ENCODE measurements around the gene NIT1. TPM values are rescaled to one million over a fixed set of nuclear protein-coding genes. Genes with fewer than 3 reads are reported as not detected.

NIT1 gene
- total and polyA plus RNA-seq, 9 of the 15 experiments (the other 6 are each of a cell fraction or from before 2014, with no cell fraction given), result 18.4 to 76.0 (median 33.7) TPM

- TF ChIP-seq, protein P1, sequence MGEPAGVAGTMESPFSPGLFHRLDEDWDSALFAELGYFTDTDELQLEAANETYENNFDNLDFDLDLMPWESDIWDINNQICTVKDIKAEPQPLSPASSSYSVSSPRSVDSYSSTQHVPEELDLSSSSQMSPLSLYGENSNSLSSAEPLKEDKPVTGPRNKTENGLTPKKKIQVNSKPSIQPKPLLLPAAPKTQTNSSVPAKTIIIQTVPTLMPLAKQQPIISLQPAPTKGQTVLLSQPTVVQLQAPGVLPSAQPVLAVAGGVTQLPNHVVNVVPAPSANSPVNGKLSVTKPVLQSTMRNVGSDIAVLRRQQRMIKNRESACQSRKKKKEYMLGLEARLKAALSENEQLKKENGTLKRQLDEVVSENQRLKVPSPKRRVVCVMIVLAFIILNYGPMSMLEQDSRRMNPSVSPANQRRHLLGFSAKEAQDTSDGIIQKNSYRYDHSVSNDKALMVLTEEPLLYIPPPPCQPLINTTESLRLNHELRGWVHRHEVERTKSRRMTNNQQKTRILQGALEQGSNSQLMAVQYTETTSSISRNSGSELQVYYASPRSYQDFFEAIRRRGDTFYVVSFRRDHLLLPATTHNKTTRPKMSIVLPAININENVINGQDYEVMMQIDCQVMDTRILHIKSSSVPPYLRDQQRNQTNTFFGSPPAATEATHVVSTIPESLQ (CRISPR knock-in tag; IDR thresholded peaks at IDR 0.05), result no peak
- no peak for TF ChIP-seq ADNP (tag; IDR thresholded peaks at IDR 0.05)
Measured at GRCh38 chr1:161088587-161089110, 29.3 kb upstream of the NIT1 start (continued).

- DNase-seq (ENCODE audit: extremely low read depth in 1 of 4, low spot score in 3 of 4), result no peak
- in situ Hi-C loops (cut with MboI), result loop anchor here (25.0 kb wide), 1 partner anchor 252 kb away; no protein-coding TSS in a partner anchor
- POLR2A ChIA-PET, result interaction anchor here (0.9 kb wide), 1 partner anchor 8 kb away, joined by 3 read pairs; the partner anchor contains the start of gene KLHDC9
- TF ChIP-seq TOE1 (IDR thresholded peaks at IDR 0.05; ENCODE audit: borderline replicate concordance) (no peak), TOE1 (CRISPR knock-in tag; IDR thresholded peaks at IDR 0.05; ENCODE audit: borderline replicate concordance, low read depth) (no peak), CBX1 (IDR thresholded peaks at IDR 0.05; ENCODE audit: low read depth) (no peak), ZNF655 (CRISPR knock-in tag; IDR thresholded peaks at IDR 0.05) (no peak), PHB (CRISPR knock-in tag; IDR thresholded peaks at IDR 0.05) (no peak), GABPA (tag; conservative IDR thresholded peaks at IDR 0.05; ENCODE audit: low read depth) (no peak), PML (IDR thresholded peaks at IDR 0.05; ENCODE audit: low read length) (no peak)
- TF ChIP-seq, protein P2, sequence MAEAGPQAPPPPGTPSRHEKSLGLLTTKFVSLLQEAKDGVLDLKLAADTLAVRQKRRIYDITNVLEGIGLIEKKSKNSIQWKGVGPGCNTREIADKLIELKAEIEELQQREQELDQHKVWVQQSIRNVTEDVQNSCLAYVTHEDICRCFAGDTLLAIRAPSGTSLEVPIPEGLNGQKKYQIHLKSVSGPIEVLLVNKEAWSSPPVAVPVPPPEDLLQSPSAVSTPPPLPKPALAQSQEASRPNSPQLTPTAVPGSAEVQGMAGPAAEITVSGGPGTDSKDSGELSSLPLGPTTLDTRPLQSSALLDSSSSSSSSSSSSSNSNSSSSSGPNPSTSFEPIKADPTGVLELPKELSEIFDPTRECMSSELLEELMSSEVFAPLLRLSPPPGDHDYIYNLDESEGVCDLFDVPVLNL (CRISPR knock-in tag; IDR thresholded peaks at IDR 0.05; ENCODE audit: low read depth), result no peak
- TF ChIP-seq, protein P3, sequence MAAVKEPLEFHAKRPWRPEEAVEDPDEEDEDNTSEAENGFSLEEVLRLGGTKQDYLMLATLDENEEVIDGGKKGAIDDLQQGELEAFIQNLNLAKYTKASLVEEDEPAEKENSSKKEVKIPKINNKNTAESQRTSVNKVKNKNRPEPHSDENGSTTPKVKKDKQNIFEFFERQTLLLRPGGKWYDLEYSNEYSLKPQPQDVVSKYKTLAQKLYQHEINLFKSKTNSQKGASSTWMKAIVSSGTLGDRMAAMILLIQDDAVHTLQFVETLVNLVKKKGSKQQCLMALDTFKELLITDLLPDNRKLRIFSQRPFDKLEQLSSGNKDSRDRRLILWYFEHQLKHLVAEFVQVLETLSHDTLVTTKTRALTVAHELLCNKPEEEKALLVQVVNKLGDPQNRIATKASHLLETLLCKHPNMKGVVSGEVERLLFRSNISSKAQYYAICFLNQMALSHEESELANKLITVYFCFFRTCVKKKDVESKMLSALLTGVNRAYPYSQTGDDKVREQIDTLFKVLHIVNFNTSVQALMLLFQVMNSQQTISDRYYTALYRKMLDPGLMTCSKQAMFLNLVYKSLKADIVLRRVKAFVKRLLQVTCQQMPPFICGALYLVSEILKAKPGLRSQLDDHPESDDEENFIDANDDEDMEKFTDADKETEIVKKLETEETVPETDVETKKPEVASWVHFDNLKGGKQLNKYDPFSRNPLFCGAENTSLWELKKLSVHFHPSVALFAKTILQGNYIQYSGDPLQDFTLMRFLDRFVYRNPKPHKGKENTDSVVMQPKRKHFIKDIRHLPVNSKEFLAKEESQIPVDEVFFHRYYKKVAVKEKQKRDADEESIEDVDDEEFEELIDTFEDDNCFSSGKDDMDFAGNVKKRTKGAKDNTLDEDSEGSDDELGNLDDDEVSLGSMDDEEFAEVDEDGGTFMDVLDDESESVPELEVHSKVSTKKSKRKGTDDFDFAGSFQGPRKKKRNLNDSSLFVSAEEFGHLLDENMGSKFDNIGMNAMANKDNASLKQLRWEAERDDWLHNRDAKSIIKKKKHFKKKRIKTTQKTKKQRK (IDR thresholded peaks at IDR 0.05; ENCODE audit: borderline replicate concordance, low read depth, low read length), result no peak
Measured at GRCh38 chr1:161089251-161089924, 28.5 kb upstream of the NIT1 start, which contains the start of gene NECTIN4. TSS of gene NECTIN4 (minus strand) at chr1:161089558. CDS start at chr1:161089296, 262 bp downstream.

More at GRCh38 chr1:161089251-161089924, 28.5 kb upstream of the NIT1 start, which contains the start of gene NECTIN4:
- Histone ChIP-seq H3K27me3 (ENCODE audit: control insufficient read depth in 2 of 2, insufficient read depth in 2 of 2, low read length in 2 of 2) (no peaks in the 10 kb centered on the region), H3K4me3 (no peak within 1 kb of the TSS), H3K4me1 (replicated peaks in 1 of 2; ENCODE audit: control insufficient read depth in 2 of 2, insufficient read depth in 2 of 2, low read length in 2 of 2) (peaks cover under 1 to 5% of the 10 kb centered on the region in 2 experiments; a peak in 3 of 5 replicates), H3K9ac (ENCODE audit: insufficient read depth in 1 of 2, low read depth in 2 of 2, low read length in 2 of 2) (no peak within 1 kb of the TSS; a peak in 1 of 4 replicates), H3K9me1 (ENCODE audit: control insufficient read depth, insufficient read depth, low read length) (no peaks in the 10 kb centered on the region), H3K9me3 (replicated peaks; ENCODE audit: control insufficient read depth, insufficient read depth, low read depth, low read length) (0 out of 2 replicates have a peak, but pooled peaks cover 3% of the 10 kb centered on the region), H3K79me2 (ENCODE audit: control insufficient read depth, insufficient read depth, low read length) (no peaks in the 10 kb centered on the region), H2AFZ (ENCODE audit: low read depth, low read length) (no peak within 1 kb of the TSS), H3K36me3 (ENCODE audit: control insufficient read depth, insufficient read depth, low read length) (no peaks in the 10 kb centered on the region), H3K4me2 (ENCODE audit: insufficient read depth, low read length) (no peak within 1 kb of the TSS), H3K27ac (ENCODE audit: extremely low read depth, low read depth, low read length) (no peak within 1 kb of the TSS), H4K20me1 (replicated peaks; ENCODE audit: control insufficient read depth, insufficient read depth, low read length) (no peaks in the 10 kb centered on the region)
- FAIRE-seq (no peak), ATAC-seq (no peak)
- BruUV-seq (replicated peaks), result no TSS peak
- WGBS (ENCODE audit: insufficient coverage, low coverage, missing lambda C conversion rate), result 40% methylated on average over 17 of the region's 22 CpGs
- CTCF ChIA-PET (ENCODE audit: low intra/inter-chr PET ratio), result no interaction called here
- intact Hi-C loops (cut with micrococcal nuclease), result no loop called here

Measured in K562 (cell line).